SK-N-SH treated with all-trans-retinoic acid at 6 μM for 48 hours (cell line): Measurements from ENCODE around the gene KIF1C.

Source experiments
- ATAC-seq: fragments of 200-7000 bp; cut with Tn5 transposase; 3 replicates; pipeline ENCODE4 v1.9.1; 2020; ENCODE audit warnings: mild to moderate bottlenecking, moderate library complexity
- ARNTL ChIP-seq: fragments of 450-650 bp; formaldehyde crosslinking; IDR thresholded peaks from 2 replicates; pipeline ENCODE4 v1.5.0; 2020; ENCODE audit warnings: low read depth, mild to moderate bottlenecking, moderate library complexity, borderline replicate concordance
- BACH2 ChIP-seq: fragments of 250-450 bp; sonication (Bioruptor Pico); IDR thresholded peaks from 2 replicates; pipeline ENCODE4 v1.9.0; 2021; ENCODE audit warnings: mild to moderate bottlenecking, borderline replicate concordance
- CSDC2 ChIP-seq: fragments of 250-450 bp; sonication (Bioruptor Pico); IDR thresholded peaks from 2 replicates; pipeline ENCODE4 v1.5.0; 2020; ENCODE audit warnings: mild to moderate bottlenecking, moderate library complexity
- CSRNP3 ChIP-seq: fragments of 250-450 bp; sonication (Bioruptor Pico); IDR thresholded peaks from 2 replicates; pipeline ENCODE4 v1.5.1; 2021; ENCODE audit warnings: mild to moderate bottlenecking, moderate library complexity
- GLIS3 ChIP-seq: fragments of 250-450 bp; sonication (Bioruptor Pico); IDR thresholded peaks from 2 replicates; pipeline ENCODE4 v1.5.0; 2020; ENCODE audit warnings: mild to moderate bottlenecking, moderate library complexity
- ISL1 ChIP-seq: fragments of 250-450 bp; sonication (Bioruptor Pico); IDR thresholded peaks from 2 replicates; pipeline ENCODE4 v2.1.2; 2022; ENCODE audit warnings: mild to moderate bottlenecking, moderate library complexity
- OSR1 ChIP-seq: fragments of 250-450 bp; sonication (Bioruptor Pico); IDR thresholded peaks from 2 replicates; pipeline ENCODE4 v1.8.0; 2022; ENCODE audit warnings: moderate library complexity, mild to moderate bottlenecking, inconsistent platforms
- PATZ1 ChIP-seq: fragments of 250-450 bp; sonication (Bioruptor Pico); IDR thresholded peaks from 2 replicates; pipeline ENCODE4 v1.8.0; 2020; ENCODE audit warnings: mild to moderate bottlenecking, moderate library complexity, borderline replicate concordance
- PPARA ChIP-seq: fragments of 250-450 bp; sonication (Bioruptor Pico); IDR thresholded peaks from 2 replicates; pipeline ENCODE4 v1.5.0; 2020; ENCODE audit warnings: mild to moderate bottlenecking, borderline replicate concordance
- RARB ChIP-seq: fragments of 250-450 bp; sonication (Bioruptor Pico); IDR thresholded peaks from 2 replicates; pipeline ENCODE4 v1.8.0; 2021; ENCODE audit warnings: mild to moderate bottlenecking, moderate library complexity
- TOX ChIP-seq: fragments of 250-450 bp; sonication (Bioruptor Pico); IDR thresholded peaks from 2 replicates; pipeline ENCODE4 v1.8.0; 2021; ENCODE audit warnings: mild to moderate bottlenecking, moderate library complexity, borderline replicate concordance
- ZC3H10 ChIP-seq: fragments of 250-450 bp; sonication (Bioruptor Pico); IDR thresholded peaks from 2 replicates; pipeline ENCODE4 v1.5.1; 2021; ENCODE audit warnings: mild to moderate bottlenecking, moderate library complexity
- ZFP3 ChIP-seq: fragments of 250-450 bp; sonication (Bioruptor Pico); IDR thresholded peaks from 2 replicates; pipeline ENCODE4 v1.5.0; 2020; ENCODE audit warnings: mild to moderate bottlenecking, moderate library complexity
- ZNF565 ChIP-seq: fragments of 450-650 bp; formaldehyde crosslinking; conservative IDR thresholded peaks from 2 replicates; pipeline ENCODE4 v1.5.0; 2020; ENCODE audit warnings: low read depth, mild to moderate bottlenecking, moderate library complexity
- ZNF70 ChIP-seq: fragments of 450-650 bp; formaldehyde crosslinking; IDR thresholded peaks from 2 replicates; pipeline ENCODE4 v1.5.0; 2020; ENCODE audit warnings: mild to moderate bottlenecking, moderate library complexity
- ZNF8 ChIP-seq: fragments of 450-650 bp; formaldehyde crosslinking; IDR thresholded peaks from 2 replicates; pipeline ENCODE4 v1.5.0; 2020; ENCODE audit warnings: mild to moderate bottlenecking, moderate library complexity
- TF ChIP-seq, protein P1 (sequence below): fragments of 250-450 bp; sonication (Bioruptor Pico); IDR thresholded peaks from 2 replicates; pipeline ENCODE4 v1.5.0; 2020; ENCODE audit warnings: mild to moderate bottlenecking, moderate library complexity
- TF ChIP-seq, protein P2 (sequence below): fragments of 250-450 bp; sonication (Bioruptor Pico); IDR thresholded peaks from 2 replicates; pipeline ENCODE4 v1.8.0; 2021; ENCODE audit warnings: low read depth, mild to moderate bottlenecking, moderate library complexity, borderline replicate concordance

Gene KIF1C

GRCh38 chr17:4966844-4967538 is 30.8 kb upstream of the KIF1C start:
- TF ChIP-seq ZC3H10 (CRISPR knock-in tag) (no peak), ZFP3 (CRISPR knock-in tag) (0 out of 2 replicates have a peak, but pooled peaks have one; percentile 56), ZNF70 (CRISPR knock-in tag) (no peak), CSRNP3 (CRISPR knock-in tag) (no peak), ARNTL (CRISPR knock-in tag) (no peak)
- TF ChIP-seq, protein P1, sequence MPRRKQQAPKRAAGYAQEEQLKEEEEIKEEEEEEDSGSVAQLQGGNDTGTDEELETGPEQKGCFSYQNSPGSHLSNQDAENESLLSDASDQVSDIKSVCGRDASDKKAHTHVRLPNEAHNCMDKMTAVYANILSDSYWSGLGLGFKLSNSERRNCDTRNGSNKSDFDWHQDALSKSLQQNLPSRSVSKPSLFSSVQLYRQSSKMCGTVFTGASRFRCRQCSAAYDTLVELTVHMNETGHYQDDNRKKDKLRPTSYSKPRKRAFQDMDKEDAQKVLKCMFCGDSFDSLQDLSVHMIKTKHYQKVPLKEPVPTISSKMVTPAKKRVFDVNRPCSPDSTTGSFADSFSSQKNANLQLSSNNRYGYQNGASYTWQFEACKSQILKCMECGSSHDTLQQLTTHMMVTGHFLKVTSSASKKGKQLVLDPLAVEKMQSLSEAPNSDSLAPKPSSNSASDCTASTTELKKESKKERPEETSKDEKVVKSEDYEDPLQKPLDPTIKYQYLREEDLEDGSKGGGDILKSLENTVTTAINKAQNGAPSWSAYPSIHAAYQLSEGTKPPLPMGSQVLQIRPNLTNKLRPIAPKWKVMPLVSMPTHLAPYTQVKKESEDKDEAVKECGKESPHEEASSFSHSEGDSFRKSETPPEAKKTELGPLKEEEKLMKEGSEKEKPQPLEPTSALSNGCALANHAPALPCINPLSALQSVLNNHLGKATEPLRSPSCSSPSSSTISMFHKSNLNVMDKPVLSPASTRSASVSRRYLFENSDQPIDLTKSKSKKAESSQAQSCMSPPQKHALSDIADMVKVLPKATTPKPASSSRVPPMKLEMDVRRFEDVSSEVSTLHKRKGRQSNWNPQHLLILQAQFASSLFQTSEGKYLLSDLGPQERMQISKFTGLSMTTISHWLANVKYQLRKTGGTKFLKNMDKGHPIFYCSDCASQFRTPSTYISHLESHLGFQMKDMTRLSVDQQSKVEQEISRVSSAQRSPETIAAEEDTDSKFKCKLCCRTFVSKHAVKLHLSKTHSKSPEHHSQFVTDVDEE (CRISPR knock-in tag): no peak
- ATAC-seq: peak; percentile 91

DNA sequence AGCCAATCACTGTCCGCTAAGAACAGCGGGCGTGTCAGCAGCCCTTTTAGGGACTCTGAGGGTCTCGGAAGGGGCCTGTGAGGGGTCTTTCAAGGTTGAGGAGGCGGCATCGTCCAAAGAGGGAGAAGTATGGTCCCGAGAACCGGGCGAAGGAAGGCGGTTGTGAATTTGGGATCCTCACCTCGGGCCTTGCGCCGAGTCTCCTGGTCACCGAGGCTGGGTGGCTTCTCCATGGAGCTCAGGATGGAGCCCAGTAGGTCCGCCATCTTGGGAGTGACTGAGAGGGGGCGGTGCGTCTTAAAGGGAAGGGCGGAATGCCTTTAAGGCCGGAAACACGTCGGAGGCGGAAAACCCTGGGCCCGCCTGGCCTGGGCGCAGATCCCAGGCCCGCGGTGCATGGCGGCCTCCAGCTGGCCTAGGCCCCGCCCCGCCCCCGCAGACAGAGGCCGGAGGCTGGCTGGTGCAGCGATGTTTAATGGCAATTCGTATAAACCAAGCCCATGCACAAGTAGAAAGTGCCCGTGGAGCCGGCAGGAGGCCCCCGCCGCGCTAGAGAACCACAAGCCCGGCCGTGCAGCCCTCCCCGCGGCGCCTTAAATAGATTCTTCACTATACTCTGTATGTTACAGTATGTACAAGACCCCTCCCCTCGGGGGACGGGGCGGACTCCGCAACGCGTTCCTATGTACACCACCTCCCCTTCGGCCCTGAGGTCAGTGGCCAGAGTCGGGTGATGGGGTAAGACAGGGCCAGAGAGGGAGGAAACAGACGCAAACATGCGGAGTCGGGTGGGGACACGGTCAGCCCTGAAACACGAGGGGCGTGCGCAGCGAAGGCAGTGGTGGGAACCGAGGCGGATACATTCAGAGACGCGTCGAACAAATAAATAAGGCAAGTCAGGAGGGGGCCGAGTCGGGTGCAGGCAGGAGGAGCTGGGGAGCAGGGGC is 29.9 kb upstream of the KIF1C start, which contains the start of gene SPAG7:
Gene SPAG7, minus strand, starts transcription at position 279 of the 947 bp plus-strand sequence. Its CDS starts 13 bp downstream, at position 266.
- no peak for TF ChIP-seq PPARA (CRISPR knock-in tag)
- TF ChIP-seq, protein P2, sequence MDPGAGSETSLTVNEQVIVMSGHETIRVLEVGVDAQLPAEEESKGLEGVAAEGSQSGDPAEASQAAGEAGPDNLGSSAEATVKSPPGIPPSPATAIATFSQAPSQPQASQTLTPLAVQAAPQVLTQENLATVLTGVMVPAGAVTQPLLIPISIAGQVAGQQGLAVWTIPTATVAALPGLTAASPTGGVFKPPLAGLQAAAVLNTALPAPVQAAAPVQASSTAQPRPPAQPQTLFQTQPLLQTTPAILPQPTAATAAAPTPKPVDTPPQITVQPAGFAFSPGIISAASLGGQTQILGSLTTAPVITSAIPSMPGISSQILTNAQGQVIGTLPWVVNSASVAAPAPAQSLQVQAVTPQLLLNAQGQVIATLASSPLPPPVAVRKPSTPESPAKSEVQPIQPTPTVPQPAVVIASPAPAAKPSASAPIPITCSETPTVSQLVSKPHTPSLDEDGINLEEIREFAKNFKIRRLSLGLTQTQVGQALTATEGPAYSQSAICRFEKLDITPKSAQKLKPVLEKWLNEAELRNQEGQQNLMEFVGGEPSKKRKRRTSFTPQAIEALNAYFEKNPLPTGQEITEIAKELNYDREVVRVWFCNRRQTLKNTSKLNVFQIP (CRISPR knock-in tag): 0 out of 2 replicates have a peak, but pooled peaks have one; percentile 55
- peak; percentile 72 for ATAC-seq

- no peak for ATAC-seq
- TF ChIP-seq BACH2 (CRISPR knock-in tag): no peak
- no peak for TF ChIP-seq CSDC2
- TF ChIP-seq RARB: no peak
- no peak for TF ChIP-seq GLIS3
- no peak for TF ChIP-seq ZNF565 (CRISPR knock-in tag)
- no peak for TF ChIP-seq ARNTL (CRISPR knock-in tag)
- TF ChIP-seq ISL1: no peak
- no peak for TF ChIP-seq PATZ1 (CRISPR knock-in tag)
- TF ChIP-seq ZNF70 (CRISPR knock-in tag): no peak
- TF ChIP-seq OSR1: no peak
- no peak for TF ChIP-seq ZC3H10 (CRISPR knock-in tag)
- TF ChIP-seq, protein P1 (CRISPR knock-in tag): no peak
- TF ChIP-seq TOX (CRISPR knock-in tag): no peak
- TF ChIP-seq ZNF8 (CRISPR knock-in tag): no peak
- TF ChIP-seq, all 23 proteins: peak for 0
Observed at GRCh38 chr17:4968486-4969046, 29.2 kb upstream of the KIF1C start.
